Neural cell (in vitro differentiated cells): ENCODE data around the gene DOK5.

Experiments
- EZH2 ChIP-seq: fragments of 200-600, 300-800 bp; shearing (Covaris generic), sonication (generic); IDR thresholded peaks from 2 replicates; pipeline ENCODE4 v1.6.1; 2014; ENCODE audit warnings: antibody characterized with exemption, low read length, borderline replicate concordance, mild to moderate bottlenecking; ENCODE audit not compliant: insufficient read depth, poor library complexity, severe bottlenecking
- SMC3 ChIP-seq: fragments of 450-650 bp; conservative IDR thresholded peaks from 2 replicates; pipeline ENCODE4 v1.6.1; 2014; ENCODE audit warnings: antibody characterized with exemption, mild to moderate bottlenecking, moderate library complexity; ENCODE audit not compliant: poor library complexity
- TAF1 ChIP-seq: IDR thresholded peaks from 2 replicates; pipeline ENCODE4 v1.6.1; 2012; ENCODE audit warnings: low read depth
- TF ChIP-seq, protein P1 (sequence below): fragments of 450-650 bp; IDR thresholded peaks from 2 replicates; pipeline ENCODE4 v1.5.1; 2014; ENCODE audit warnings: antibody characterized with exemption, mild to moderate bottlenecking, moderate library complexity; ENCODE audit not compliant: poor library complexity, severe bottlenecking
- TF ChIP-seq, protein P2 (sequence below): IDR thresholded peaks from 2 replicates; pipeline ENCODE4 v1.6.1; 2012; ENCODE audit warnings: borderline replicate concordance

DNA sequence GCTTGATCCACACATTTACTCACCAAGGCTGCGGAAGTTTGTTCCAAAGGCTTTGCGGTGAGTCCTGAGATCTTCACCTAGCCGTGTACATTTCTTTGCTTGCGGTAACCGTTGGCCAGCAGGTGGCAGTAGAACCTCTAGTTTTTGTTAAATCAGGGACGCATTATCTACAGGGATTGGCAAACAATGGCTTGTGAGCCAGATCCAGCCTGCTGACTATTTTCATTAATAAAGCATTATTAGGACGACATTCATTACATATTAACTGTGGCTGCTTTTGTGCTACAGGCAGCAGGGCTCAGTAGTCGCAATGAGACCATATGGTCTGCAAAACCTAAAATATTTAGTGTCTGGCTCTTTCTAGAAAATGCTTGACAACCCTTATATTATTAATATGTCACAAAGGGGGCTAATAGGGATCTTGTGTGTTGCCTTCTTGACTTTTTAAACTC lies 174.1 kb downstream of the DOK5 start:
- TF ChIP-seq, protein P1, sequence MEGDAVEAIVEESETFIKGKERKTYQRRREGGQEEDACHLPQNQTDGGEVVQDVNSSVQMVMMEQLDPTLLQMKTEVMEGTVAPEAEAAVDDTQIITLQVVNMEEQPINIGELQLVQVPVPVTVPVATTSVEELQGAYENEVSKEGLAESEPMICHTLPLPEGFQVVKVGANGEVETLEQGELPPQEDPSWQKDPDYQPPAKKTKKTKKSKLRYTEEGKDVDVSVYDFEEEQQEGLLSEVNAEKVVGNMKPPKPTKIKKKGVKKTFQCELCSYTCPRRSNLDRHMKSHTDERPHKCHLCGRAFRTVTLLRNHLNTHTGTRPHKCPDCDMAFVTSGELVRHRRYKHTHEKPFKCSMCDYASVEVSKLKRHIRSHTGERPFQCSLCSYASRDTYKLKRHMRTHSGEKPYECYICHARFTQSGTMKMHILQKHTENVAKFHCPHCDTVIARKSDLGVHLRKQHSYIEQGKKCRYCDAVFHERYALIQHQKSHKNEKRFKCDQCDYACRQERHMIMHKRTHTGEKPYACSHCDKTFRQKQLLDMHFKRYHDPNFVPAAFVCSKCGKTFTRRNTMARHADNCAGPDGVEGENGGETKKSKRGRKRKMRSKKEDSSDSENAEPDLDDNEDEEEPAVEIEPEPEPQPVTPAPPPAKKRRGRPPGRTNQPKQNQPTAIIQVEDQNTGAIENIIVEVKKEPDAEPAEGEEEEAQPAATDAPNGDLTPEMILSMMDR = peak; percentile 91
- TF ChIP-seq EZH2 = no peak
- TF ChIP-seq SMC3 = peak; percentile 95
- TF ChIP-seq, protein P2, sequence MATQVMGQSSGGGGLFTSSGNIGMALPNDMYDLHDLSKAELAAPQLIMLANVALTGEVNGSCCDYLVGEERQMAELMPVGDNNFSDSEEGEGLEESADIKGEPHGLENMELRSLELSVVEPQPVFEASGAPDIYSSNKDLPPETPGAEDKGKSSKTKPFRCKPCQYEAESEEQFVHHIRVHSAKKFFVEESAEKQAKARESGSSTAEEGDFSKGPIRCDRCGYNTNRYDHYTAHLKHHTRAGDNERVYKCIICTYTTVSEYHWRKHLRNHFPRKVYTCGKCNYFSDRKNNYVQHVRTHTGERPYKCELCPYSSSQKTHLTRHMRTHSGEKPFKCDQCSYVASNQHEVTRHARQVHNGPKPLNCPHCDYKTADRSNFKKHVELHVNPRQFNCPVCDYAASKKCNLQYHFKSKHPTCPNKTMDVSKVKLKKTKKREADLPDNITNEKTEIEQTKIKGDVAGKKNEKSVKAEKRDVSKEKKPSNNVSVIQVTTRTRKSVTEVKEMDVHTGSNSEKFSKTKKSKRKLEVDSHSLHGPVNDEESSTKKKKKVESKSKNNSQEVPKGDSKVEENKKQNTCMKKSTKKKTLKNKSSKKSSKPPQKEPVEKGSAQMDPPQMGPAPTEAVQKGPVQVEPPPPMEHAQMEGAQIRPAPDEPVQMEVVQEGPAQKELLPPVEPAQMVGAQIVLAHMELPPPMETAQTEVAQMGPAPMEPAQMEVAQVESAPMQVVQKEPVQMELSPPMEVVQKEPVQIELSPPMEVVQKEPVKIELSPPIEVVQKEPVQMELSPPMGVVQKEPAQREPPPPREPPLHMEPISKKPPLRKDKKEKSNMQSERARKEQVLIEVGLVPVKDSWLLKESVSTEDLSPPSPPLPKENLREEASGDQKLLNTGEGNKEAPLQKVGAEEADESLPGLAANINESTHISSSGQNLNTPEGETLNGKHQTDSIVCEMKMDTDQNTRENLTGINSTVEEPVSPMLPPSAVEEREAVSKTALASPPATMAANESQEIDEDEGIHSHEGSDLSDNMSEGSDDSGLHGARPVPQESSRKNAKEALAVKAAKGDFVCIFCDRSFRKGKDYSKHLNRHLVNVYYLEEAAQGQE = no peak
- no peak for TF ChIP-seq TAF1
